SK-N-SH (cell line): ENCODE measurements around the gene NPTX2. TPM values are rescaled to one million over a fixed set of nuclear protein-coding genes. Genes with fewer than 3 reads are reported as not detected.

Source experiments
- CTCF ChIA-PET: fragments of 300-600, 350-600 bp; formaldehyde crosslinking; extraction: SDS; loops from one replicate; lab custom pipeline; 2021; lab: Yijun Ruan, JAX
- POLR2A ChIA-PET: fragments of 350-600 bp; sonication (Branson Sonifier 250); formaldehyde crosslinking; extraction: SDS; loops from one replicate; lab custom pipeline; 2020; ENCODE audit warnings: antibody characterized with exemption, inconsistent platforms; lab: Yijun Ruan, JAX
- DNase-seq: peaks from one replicate; pipeline ENCODE4 v3.0.0; 2012
- H2AFZ ChIP-seq: fragments of 200-600 bp; sonication (generic); 2 replicates; pipeline ENCODE4 v1.8.1; 2016; ENCODE audit warnings: antibody characterized with exemption, mild to moderate bottlenecking, low read depth
- H3F3A ChIP-seq: fragments of 200-600 bp; sonication (generic); replicated peaks from 2 replicates; pipeline ENCODE3; 2016; ENCODE audit warnings: antibody characterized with exemption, mild to moderate bottlenecking; ENCODE audit not compliant: insufficient read depth
- H3K27ac ChIP-seq, 2 experiments: fragments of 200-500 bp in 1 of 2; fragments of 200-600 bp in 1 of 2; sonication (Bioruptor generic) in 1 of 2; sonication (generic), shearing (Covaris generic) in 1 of 2; 2 replicates each; pipeline versions ENCODE4 v1.5.1 to v1.6.1; 2014 to 2016; ENCODE audit warnings: low read depth in 2 of 2, inconsistent platforms in 1 of 2, low read length in 1 of 2, mild to moderate bottlenecking in 1 of 2, mixed read lengths in 1 of 2
- H3K27me3 ChIP-seq: fragments of 200-600 bp; sonication (generic), shearing (Covaris generic); 2 replicates; pipeline ENCODE4 v1.6.1; 2016; ENCODE audit warnings: mixed run types; ENCODE audit not compliant: insufficient read depth
- H3K36me3 ChIP-seq, 2 experiments: fragments of 200-500 bp in 1 of 2; fragments of 200-600 bp in 1 of 2; sonication (Bioruptor generic) in 1 of 2; sonication (generic) in 1 of 2; replicated peaks in 1 of 2; 2 replicates each; pipeline versions ENCODE3 to v1.5.1; 2014 to 2016; ENCODE audit warnings: low read length in 1 of 2, mild to moderate bottlenecking in 1 of 2; ENCODE audit not compliant: insufficient read depth in 2 of 2, control insufficient read depth in 1 of 2
- H3K4me1 ChIP-seq, 2 experiments: fragments of 200-500 bp in 1 of 2; fragments of 200-600 bp in 1 of 2; sonication (Bioruptor generic) in 1 of 2; sonication (generic), shearing (Covaris generic) in 1 of 2; 2 replicates each; pipeline versions ENCODE4 v1.5.1 to v1.6.1; 2014 to 2016; ENCODE audit warnings: low read depth in 1 of 2, low read length in 1 of 2, mixed run types in 1 of 2; ENCODE audit not compliant: insufficient read depth in 2 of 2, control insufficient read depth in 1 of 2
- H3K4me2 ChIP-seq: fragments of 200-600 bp; sonication (generic), shearing (Covaris generic); 2 replicates; pipeline ENCODE4 v1.6.1; 2017; ENCODE audit warnings: mixed run types
- H3K4me3 ChIP-seq, 2 experiments: fragments of 200-500 bp in 1 of 2; fragments of 200-600 bp in 1 of 2; sonication (Bioruptor generic) in 1 of 2; sonication (generic), shearing (Covaris generic) in 1 of 2; 2 replicates each; pipeline versions ENCODE4 v1.5.1 to v1.8.1; 2014 to 2016; ENCODE audit warnings: low read depth in 2 of 2, inconsistent platforms in 1 of 2, low read length in 1 of 2, mild to moderate bottlenecking in 1 of 2, mixed read lengths in 1 of 2, moderate library complexity in 1 of 2
- H3K79me2 ChIP-seq: fragments of 200-600 bp; sonication (generic); 2 replicates; pipeline ENCODE4 v1.8.1; 2017; ENCODE audit warnings: mild to moderate bottlenecking; ENCODE audit not compliant: insufficient read depth
- H3K9ac ChIP-seq: fragments of 200-600 bp; sonication (generic); 2 replicates; pipeline ENCODE4 v1.6.1; 2017; ENCODE audit warnings: mixed run types
- H3K9me2 ChIP-seq: fragments of 200-600 bp; sonication (generic); 2 replicates; pipeline ENCODE4 v1.6.1; 2017; ENCODE audit warnings: mixed run types
- H3K9me3 ChIP-seq: fragments of 200-600 bp; sonication (generic); 2 replicates; pipeline ENCODE4 v1.6.1; 2017; ENCODE audit warnings: mixed run types, mild to moderate bottlenecking, moderate library complexity
- H4K20me1 ChIP-seq: fragments of 200-600 bp; sonication (generic); 2 replicates; pipeline ENCODE4 v1.6.1; 2017; ENCODE audit warnings: mild to moderate bottlenecking, mixed run types; ENCODE audit not compliant: insufficient read depth
- CTCF ChIP-seq: fragments of 200-600 bp; sonication (generic); IDR thresholded peaks from 2 replicates; pipeline ENCODE4 v1.6.1; 2017; ENCODE audit warnings: antibody characterized with exemption, mild to moderate bottlenecking, moderate library complexity
- EP300 ChIP-seq, 2 experiments: IDR thresholded peaks; 2 replicates each; pipeline versions ENCODE4 v1.4.0 to v1.6.1; 2012; ENCODE audit warnings: borderline replicate concordance in 1 of 2, low read depth in 1 of 2, low read length in 1 of 2
- FOXJ3 ChIP-seq: sonication (generic); formaldehyde crosslinking; IDR thresholded peaks from 2 replicates; pipeline ENCODE4 v1.5.1; 2020; ENCODE audit warnings: mild to moderate bottlenecking, missing genetic modification reagents
- GATA2 ChIP-seq: sonication (generic); formaldehyde crosslinking; IDR thresholded peaks from 2 replicates; pipeline ENCODE4 v1.5.0; 2020; ENCODE audit warnings: mild to moderate bottlenecking, missing genetic modification reagents
- MXI1 ChIP-seq: IDR thresholded peaks from 2 replicates; pipeline ENCODE4 v1.6.1; 2012; ENCODE audit warnings: mild to moderate bottlenecking, low read depth, low read length, improper control_type of control experiment
- POLR2AphosphoS5 ChIP-seq: IDR thresholded peaks from 2 replicates; pipeline ENCODE4 v1.6.1; 2012; ENCODE audit warnings: low read depth, low read length
- RAD21 ChIP-seq: IDR thresholded peaks from 2 replicates; pipeline ENCODE4 v1.6.1; 2012; ENCODE audit warnings: mild to moderate bottlenecking, low read length
- RCOR1 ChIP-seq: fragments of 150-350 bp; IDR thresholded peaks from 2 replicates; pipeline ENCODE4 v1.6.1; 2017; ENCODE audit warnings: antibody characterized with exemption, low read length
- SMC3 ChIP-seq: IDR thresholded peaks from 2 replicates; pipeline ENCODE4 v1.6.1; 2012; ENCODE audit warnings: low read depth, low read length, improper control_type of control experiment
- ZBTB33 ChIP-seq: IDR thresholded peaks from 2 replicates; pipeline ENCODE4 v1.4.0; 2012; ENCODE audit warnings: low read depth, borderline replicate concordance
- WGBS: methylation state at CpG from one replicate; pipeline ENCODE4 v1.1.6; 2017; ENCODE audit warnings: low lambda C conversion rate; 5-methylcytosine and 5-hydroxymethylcytosine counted together
- polyA plus RNA-seq, 3 experiments: library from polyadenylated mRNA; depleted of rRNA; stranded (reverse); fragments of >200 nt; gene quantifications; 2 replicates each; pipeline ENCODE4 v1.2.3, GENCODE V29; 2012

NPTX2 gene
- polyA plus RNA-seq, 1 of the 3 experiments (the other 2 are of a cell fraction) = 0.41 TPM

GRCh38 chr7:98621573-98622482 is 4.7 kb downstream of the NPTX2 start:
- H3K36me3 ChIP-seq = no peaks in the 10 kb centered on the region
- H4K20me1 ChIP-seq = no peaks in the 10 kb centered on the region
- no peak overlapping the region for H3K4me2 ChIP-seq
- no peaks in the 10 kb centered on the region for H3K27me3 ChIP-seq
- H3K79me2 ChIP-seq = no peaks in the 10 kb centered on the region
- no peaks in the 10 kb centered on the region for H3F3A ChIP-seq
- no peaks in the 10 kb centered on the region for H3K9me2 ChIP-seq
- H3K4me3 ChIP-seq = no peak overlapping the region
- ChIA-PET POLR2A (interaction anchor here (0.8 kb wide), 1 partner anchor 18 kb away, joined by 4 read pairs; no protein-coding TSS in a partner anchor), CTCF (interaction anchor here (0.8 to 2.7 kb wide), 8 partner anchors 11 to 220 kb away, joined by 3 to 12 read pairs (median 4); no protein-coding TSS in a partner anchor)
- 25% methylated on average over 11 of the region's 13 CpGs for WGBS
- H3K4me1 ChIP-seq = peaks cover 0 to 48% of the 10 kb centered on the region in 2 experiments; a peak in 2 of 4 replicates
- DNase-seq = peak; percentile 51
- no peak overlapping the region for H2AFZ ChIP-seq
- no peak for TF ChIP-seq SMC3
- TF ChIP-seq GATA2 (CRISPR knock-in tag) = peak; percentile 72
- peak in 1 of 2 experiments; percentile 51; a peak in 1 of 4 replicates for TF ChIP-seq EP300 (IDR thresholded peaks at IDR 0.05; ENCODE audit: borderline replicate concordance in 1 of 2, low read depth in 1 of 2, low read length in 1 of 2)
- peak; percentile 26; the same call in 1 of the 2 replicates for TF ChIP-seq RCOR1
- no peak for TF ChIP-seq CTCF
- no peak overlapping the region for H3K9ac ChIP-seq
- H3K27ac ChIP-seq = peak overlapping the region in 1 of 2 experiments; percentile 43; a peak in 2 of 4 replicates
- H3K9me3 ChIP-seq = no peaks in the 10 kb centered on the region

GRCh38 chr7:98622926-98623325 is 5.8 kb downstream of the NPTX2 start:
- Histone ChIP-seq H3K4me2 (no peak overlapping the region), H2AFZ (no peak overlapping the region), H3K79me2 (no peaks in the 10 kb centered on the region), H3F3A (no peaks in the 10 kb centered on the region), H3K9ac (no peak overlapping the region), H3K4me3 (no peak overlapping the region), H3K9me3 (no peaks in the 10 kb centered on the region), H3K36me3 (no peaks in the 10 kb centered on the region), H4K20me1 (no peaks in the 10 kb centered on the region), H3K4me1 (peaks cover 0 to 42% of the 10 kb centered on the region in 2 experiments; a peak in 2 of 4 replicates), H3K9me2 (no peaks in the 10 kb centered on the region), H3K27me3 (no peaks in the 10 kb centered on the region), H3K27ac (no peak overlapping the region)
- ChIA-PET POLR2A (no interaction called here), CTCF (interaction anchor here (1.1 to 2.5 kb wide), 5 partner anchors 10 to 202 kb away, joined by 3 to 6 read pairs (median 3); no protein-coding TSS in a partner anchor)
- no peak for TF ChIP-seq MXI1
- no peak for TF ChIP-seq RAD21
- no peak for TF ChIP-seq ZBTB33
- no peak for TF ChIP-seq FOXJ3
- TF ChIP-seq POLR2AphosphoS5 = no peak
- DNase-seq = no peak
- WGBS = 26% methylated on average over 9 of the region's 9 CpGs
